ENCODE results near the gene SPPL2B. TPM values are rescaled to one million over a fixed set of nuclear protein-coding genes. Genes with fewer than 3 reads are reported as not detected.
A peak's percentile ranks its signal among the peaks of the same experiment; 100 is the strongest.

The SPPL2B gene
- total RNA-seq, 1 experiment from 2014 or later = 73.7 TPM

DNA sequence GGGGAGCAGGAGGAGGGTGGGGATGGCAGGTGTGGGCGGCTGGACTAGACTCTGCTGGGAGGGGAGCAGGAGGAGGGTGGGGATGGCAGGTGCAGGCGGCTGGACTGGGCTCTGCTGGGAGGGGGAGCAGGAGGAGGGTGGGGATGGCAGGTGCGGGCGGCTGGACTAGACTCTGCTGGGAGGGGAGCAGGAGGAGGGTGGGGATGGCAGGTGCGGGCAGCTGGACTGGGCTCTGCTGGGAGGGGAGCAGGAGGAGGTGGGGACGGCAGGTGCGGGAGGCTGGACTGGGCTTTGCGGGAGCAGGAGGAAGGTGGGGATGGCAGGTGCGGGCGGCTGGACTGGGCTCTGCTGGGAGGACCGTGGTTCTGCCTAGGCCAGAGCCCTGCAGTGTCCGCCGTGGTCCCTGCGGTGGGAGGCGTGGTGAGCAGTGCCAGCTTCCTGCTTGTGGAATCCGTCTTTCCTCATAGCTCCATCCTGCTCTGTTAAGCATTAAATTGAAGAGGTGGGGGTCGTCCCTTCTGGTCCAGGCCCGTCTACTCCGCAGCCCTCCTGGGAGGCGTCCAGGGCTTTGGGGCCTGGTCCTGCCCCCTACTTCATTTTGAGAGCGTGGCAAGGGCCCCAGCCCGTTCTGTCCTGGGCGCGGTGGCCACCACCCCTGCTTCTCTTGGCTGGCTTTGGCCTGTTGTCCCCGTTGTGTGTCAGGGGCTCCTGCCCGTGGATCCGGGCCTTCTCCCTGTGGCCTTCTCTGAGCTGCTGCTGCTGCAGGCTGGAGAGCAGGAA lies 4.7 kb downstream of the SPPL2B start:
- Mint-ChIP-seq H3K36me3 (ENCODE audit: insufficient read depth in 1 of 3, low read depth in 3 of 3) (peaks cover 6 to 19% (median 9%) of the 10 kb centered on the region in 3 experiments), H3K9me3 (peaks cover 3 to 6% of the 10 kb centered on the region in 2 experiments; a peak in 4 of 5 replicates), H3K27me3 (ENCODE audit: low read depth) (peaks cover 1% of the 10 kb centered on the region; the same call in 1 of the 2 replicates), H3K4me1 (peaks cover 26 to 46% of the 10 kb centered on the region in 2 experiments), H3K4me3 (peak overlapping the region in 1 of 2 experiments; percentile 18; a peak in 1 of 5 replicates), H3K27ac (peak overlapping the region; percentile 75 to 94 (median 91); a peak in 6 of 7 replicates)
- H3K23ac ChIP-seq (ENCODE audit: insufficient read length, low read depth, low read length) = no peak overlapping the region
- no peak overlapping the region for H3K14ac ChIP-seq (ENCODE audit: insufficient read depth, low read length)
- no peaks in the 10 kb centered on the region for H3K9me3 ChIP-seq (ENCODE audit: control insufficient read depth, low read depth, low read length)
- H2AFZ ChIP-seq (ENCODE audit: low read length) = no peak overlapping the region
- H3T11ph ChIP-seq (ENCODE audit: low read length) = no peak overlapping the region
- H3K56ac ChIP-seq (ENCODE audit: insufficient read length, low read depth, low read length) = no peak overlapping the region
- H4K8ac ChIP-seq (replicated peaks; ENCODE audit: insufficient read length, low read depth, low read length) = no peak overlapping the region
- no peak overlapping the region for H3K18ac ChIP-seq (ENCODE audit: insufficient read length, low read depth, low read length)
- H3K27me3 ChIP-seq (ENCODE audit: insufficient read depth, low read length) = no peaks in the 10 kb centered on the region
- no peak overlapping the region for H3K4me2 ChIP-seq (ENCODE audit: insufficient read depth, insufficient read length, low read length)
- H2BK15ac ChIP-seq (ENCODE audit: low read depth, low read length) = no peak overlapping the region
- no peak overlapping the region for H2BK120ac ChIP-seq (ENCODE audit: low read depth, low read length, poor library complexity, severe bottlenecking)
- no peak overlapping the region for H4K91ac ChIP-seq (ENCODE audit: insufficient read length, low read depth, low read length)
- TF ChIP-seq, protein P1, sequence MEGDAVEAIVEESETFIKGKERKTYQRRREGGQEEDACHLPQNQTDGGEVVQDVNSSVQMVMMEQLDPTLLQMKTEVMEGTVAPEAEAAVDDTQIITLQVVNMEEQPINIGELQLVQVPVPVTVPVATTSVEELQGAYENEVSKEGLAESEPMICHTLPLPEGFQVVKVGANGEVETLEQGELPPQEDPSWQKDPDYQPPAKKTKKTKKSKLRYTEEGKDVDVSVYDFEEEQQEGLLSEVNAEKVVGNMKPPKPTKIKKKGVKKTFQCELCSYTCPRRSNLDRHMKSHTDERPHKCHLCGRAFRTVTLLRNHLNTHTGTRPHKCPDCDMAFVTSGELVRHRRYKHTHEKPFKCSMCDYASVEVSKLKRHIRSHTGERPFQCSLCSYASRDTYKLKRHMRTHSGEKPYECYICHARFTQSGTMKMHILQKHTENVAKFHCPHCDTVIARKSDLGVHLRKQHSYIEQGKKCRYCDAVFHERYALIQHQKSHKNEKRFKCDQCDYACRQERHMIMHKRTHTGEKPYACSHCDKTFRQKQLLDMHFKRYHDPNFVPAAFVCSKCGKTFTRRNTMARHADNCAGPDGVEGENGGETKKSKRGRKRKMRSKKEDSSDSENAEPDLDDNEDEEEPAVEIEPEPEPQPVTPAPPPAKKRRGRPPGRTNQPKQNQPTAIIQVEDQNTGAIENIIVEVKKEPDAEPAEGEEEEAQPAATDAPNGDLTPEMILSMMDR (conservative IDR thresholded peaks at IDR 0.05) = no peak
- no peak overlapping the region for H3K9ac ChIP-seq (ENCODE audit: extremely low read depth, insufficient read length, low read length)
- no peak for DNase-seq
- H3K23me2 ChIP-seq (ENCODE audit: insufficient read length, low read depth, low read length, poor library complexity, severe bottlenecking) = peaks cover 9% of the 10 kb centered on the region
- H2BK12ac ChIP-seq (ENCODE audit: insufficient read length, low read depth, low read length) = no peak overlapping the region
- no peak overlapping the region for H4K5ac ChIP-seq (ENCODE audit: insufficient read length, low read depth, low read length)
- no peak overlapping the region for H3K27ac ChIP-seq (ENCODE audit: insufficient read length, low read depth, low read length)
- H2BK20ac ChIP-seq (ENCODE audit: low read depth, low read length, poor library complexity, severe bottlenecking) = no peak overlapping the region
- peaks cover 7% of the 10 kb centered on the region; the same call in 1 of the 2 replicates for H3K79me2 ChIP-seq (ENCODE audit: insufficient read depth, low read length)
- peaks cover 2% of the 10 kb centered on the region for H3K79me1 ChIP-seq (ENCODE audit: insufficient read depth, low read depth, low read length, poor library complexity, severe bottlenecking)
- no peak overlapping the region for H2BK5ac ChIP-seq (ENCODE audit: insufficient read length, low read length)
- WGBS (ENCODE audit: extremely low coverage, insufficient read length, low lambda C conversion rate) = no CpG with 5 or more reads among the region's 27 CpGs
- H4K20me1 ChIP-seq (ENCODE audit: control insufficient read depth, insufficient read depth, insufficient read length) = peaks cover 5% of the 10 kb centered on the region
- no peak overlapping the region for H3K4ac ChIP-seq (ENCODE audit: low read depth, low read length)
- H2AK5ac ChIP-seq (ENCODE audit: insufficient read length, low read length) = no peak overlapping the region
- peaks cover 5% of the 10 kb centered on the region; the same call in 1 of the 2 replicates for H3K4me1 ChIP-seq (ENCODE audit: insufficient read depth, low read length)

All from H9 (cell line).